A549 (cell line): ENCODE measurements around the gene PGPEP1. TPM values are rescaled to one million over a fixed set of nuclear protein-coding genes. Genes with fewer than 3 reads are reported as not detected.

Experiments used
- BHLHE40 ChIP-seq: IDR thresholded peaks from 2 replicates; pipeline ENCODE4 v1.6.1; 2012; ENCODE audit warnings: low read depth, low read length, inconsistent platforms
- CBX8 ChIP-seq: fragments of 200-600 bp; sonication (generic); IDR thresholded peaks from 2 replicates; pipeline ENCODE4 v1.6.1; 2016
- CEBPB ChIP-seq, 2 experiments: fragments of >200 bp in 1 of 2; sonication (Bioruptor Twin) in 1 of 2; formaldehyde crosslinking in 1 of 2; IDR thresholded peaks; 2 replicates each; pipeline ENCODE4 v1.6.1; 2012 to 2016
- CHD4 ChIP-seq: fragments of 200-600 bp; sonication (generic); IDR thresholded peaks from 2 replicates; pipeline ENCODE4 v1.6.1; 2016; ENCODE audit warnings: antibody characterized with exemption, mild to moderate bottlenecking, borderline replicate concordance
- EHF ChIP-seq: fragments of 250-450 bp; sonication (Bioruptor Pico); IDR thresholded peaks from 2 replicates; pipeline ENCODE4 v1.5.0; 2020; ENCODE audit warnings: mild to moderate bottlenecking
- EHMT2 ChIP-seq: fragments of 200-600 bp; sonication (generic); IDR thresholded peaks from 2 replicates; pipeline ENCODE4 v1.6.1; 2016; ENCODE audit warnings: antibody characterized with exemption, low read depth, mild to moderate bottlenecking, moderate library complexity
- ESRRA ChIP-seq: fragments of 150-350 bp; IDR thresholded peaks from 2 replicates; pipeline ENCODE4 v1.6.1; 2014; ENCODE audit warnings: mild to moderate bottlenecking, low read length, borderline replicate concordance
- FOSL2 ChIP-seq, 2 experiments: fragments of 450-650 bp in 1 of 2; fragments of >200 bp in 1 of 2; sonication (Bioruptor Twin) in 1 of 2; formaldehyde crosslinking; IDR thresholded peaks; 2 replicates each; pipeline versions ENCODE4 v1.5.0 to v1.6.1; 2016 to 2020; ENCODE audit warnings: mild to moderate bottlenecking in 1 of 2, moderate library complexity in 1 of 2
- HEYL ChIP-seq: fragments of 250-450 bp; sonication (Bioruptor Pico); IDR thresholded peaks from 2 replicates; pipeline ENCODE4 v1.8.0; 2021; ENCODE audit warnings: mild to moderate bottlenecking, moderate library complexity
- HOXA7 ChIP-seq: fragments of 250-450 bp; sonication (Bioruptor Pico); IDR thresholded peaks from 2 replicates; pipeline ENCODE4 v1.5.0; 2020; ENCODE audit warnings: mild to moderate bottlenecking, moderate library complexity
- HOXB5 ChIP-seq: fragments of 250-450 bp; sonication (Bioruptor Pico); IDR thresholded peaks from 2 replicates; pipeline ENCODE4 v1.5.0; 2020; ENCODE audit warnings: mild to moderate bottlenecking, moderate library complexity
- JUN ChIP-seq, 2 experiments: fragments of >200 bp; sonication (Bioruptor Twin); formaldehyde crosslinking; IDR thresholded peaks; 2 replicates in 1 of 2; 3 replicates in 1 of 2; pipeline ENCODE4 v1.6.1; 2016 to 2017
- MAFK ChIP-seq: fragments of 450-650 bp; IDR thresholded peaks from 2 replicates; pipeline ENCODE4 v1.6.1; 2014; ENCODE audit not compliant: partially characterized antibody
- MYC ChIP-seq: IDR thresholded peaks from 2 replicates; pipeline ENCODE4 v1.6.1; 2012; ENCODE audit warnings: mild to moderate bottlenecking, inconsistent platforms, low read length, improper control_type of control experiment, borderline replicate concordance
- PHF8 ChIP-seq: fragments of 200-600 bp; sonication (generic); IDR thresholded peaks from 2 replicates; pipeline ENCODE4 v1.6.1; 2016; ENCODE audit warnings: low read depth, mild to moderate bottlenecking, antibody characterized with exemption, moderate library complexity, borderline replicate concordance
- POLR2AphosphoS2 ChIP-seq: conservative IDR thresholded peaks from 2 replicates; pipeline ENCODE4 v1.6.1; 2012; ENCODE audit warnings: low read length, improper control_type of control experiment, inconsistent platforms
- RAD21 ChIP-seq, 2 experiments: fragments of >200 bp in 1 of 2; sonication (Bioruptor Twin) in 1 of 2; formaldehyde crosslinking in 1 of 2; IDR thresholded peaks in 1 of 2; conservative IDR thresholded peaks in 1 of 2; 2 replicates in 1 of 2; 3 replicates in 1 of 2; pipeline ENCODE4 v1.6.1; 2012 to 2018; ENCODE audit warnings: inconsistent platforms in 1 of 2
- RFX5 ChIP-seq: fragments of 450-650 bp; IDR thresholded peaks from 2 replicates; pipeline ENCODE4 v1.7.1; 2014; ENCODE audit warnings: antibody characterized with exemption, mild to moderate bottlenecking, moderate library complexity
- TFCP2L1 ChIP-seq: fragments of 250-450 bp; sonication (Bioruptor Pico); IDR thresholded peaks from 2 replicates; pipeline ENCODE4 v1.5.0; 2021; ENCODE audit warnings: mild to moderate bottlenecking
- ZC3H11A ChIP-seq: fragments of 450-650 bp; IDR thresholded peaks from 2 replicates; pipeline ENCODE4 v1.6.1; 2014; ENCODE audit warnings: antibody characterized with exemption, mild to moderate bottlenecking
- ZNF302 ChIP-seq: fragments of 250-450 bp; sonication (Bioruptor Pico); IDR thresholded peaks from 2 replicates; pipeline ENCODE4 v1.9.0; 2021; ENCODE audit warnings: inconsistent platforms, mild to moderate bottlenecking, moderate library complexity
- polyA plus RNA-seq, 4 experiments: library from polyadenylated mRNA; depleted of rRNA in 3 of 4; stranded (reverse); fragments of >200 nt; fragmentation: RNase III in 1 of 4; extraction: RNeasy Plus Mini Kit Qiagen cat#74134 plus additional on column Dnase treatment in 1 of 4; gene quantifications; 2 replicates in 3 of 4; 3 replicates in 1 of 4; pipeline ENCODE4 v1.2.3, GENCODE V29; 2011 to 2017
- TF ChIP-seq, protein P1 (sequence below): fragments of >200 bp; sonication (Bioruptor Twin); formaldehyde crosslinking; IDR thresholded peaks from 3 replicates; pipeline ENCODE4 v1.6.1; 2016
- TF ChIP-seq, protein P2 (sequence below): fragments of 200-600 bp; sonication (generic); IDR thresholded peaks from 2 replicates; pipeline ENCODE4 v1.6.1; 2016; ENCODE audit warnings: antibody characterized with exemption, mild to moderate bottlenecking, moderate library complexity
- TF ChIP-seq, protein P3 (sequence below): IDR thresholded peaks from 2 replicates; pipeline ENCODE4 v1.6.1; 2012
- TF ChIP-seq, protein P4 (sequence below): fragments of 250-450 bp; sonication (Bioruptor Pico); IDR thresholded peaks from 2 replicates; pipeline ENCODE4 v1.5.0; 2021; ENCODE audit warnings: mild to moderate bottlenecking, moderate library complexity, borderline replicate concordance
- TF ChIP-seq, protein P5 (sequence below): fragments of 150-350 bp; IDR thresholded peaks from 2 replicates; pipeline ENCODE4 v1.6.1; 2014; ENCODE audit warnings: low read depth, mild to moderate bottlenecking, low read length

Gene PGPEP1
- polyA plus RNA-seq, 2 of the 4 experiments (the other 2 are of a cell fraction) = 5.3 to 7.1 TPM

DNA sequence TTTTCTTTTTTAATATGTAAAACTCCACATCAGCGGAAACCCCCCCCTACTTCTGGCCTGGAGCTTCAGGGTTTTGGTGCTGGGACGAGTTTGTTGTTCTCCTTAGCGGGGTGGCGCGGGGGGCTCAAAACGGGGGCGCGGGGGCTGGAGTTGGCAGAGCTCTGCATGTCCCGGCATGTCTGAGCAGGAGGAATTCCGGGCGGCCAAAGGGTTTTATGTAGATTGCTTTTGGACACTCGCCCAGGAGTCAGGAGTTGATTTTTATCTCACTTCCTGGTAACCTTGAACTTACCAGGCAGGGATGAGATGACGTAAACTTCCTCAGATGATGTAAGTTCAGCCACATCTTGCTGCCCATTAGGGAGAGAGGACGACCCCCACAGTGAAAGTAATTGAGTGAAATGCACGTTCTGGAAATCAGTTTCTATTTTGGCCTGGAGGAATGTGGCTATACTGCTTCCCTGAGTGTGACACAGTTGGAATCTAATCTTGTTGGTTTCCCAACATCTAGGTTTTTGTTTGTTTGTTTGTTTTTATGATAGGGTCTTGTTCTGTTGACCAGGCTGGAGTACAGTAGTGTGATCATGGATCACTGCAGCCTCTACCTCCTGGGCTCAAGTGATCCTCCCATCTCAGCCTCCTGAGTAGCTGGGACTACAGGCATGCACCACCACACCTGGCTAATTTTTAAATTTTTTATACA is 24.6 kb downstream of the PGPEP1 start (continued):
- TF ChIP-seq, protein P1, sequence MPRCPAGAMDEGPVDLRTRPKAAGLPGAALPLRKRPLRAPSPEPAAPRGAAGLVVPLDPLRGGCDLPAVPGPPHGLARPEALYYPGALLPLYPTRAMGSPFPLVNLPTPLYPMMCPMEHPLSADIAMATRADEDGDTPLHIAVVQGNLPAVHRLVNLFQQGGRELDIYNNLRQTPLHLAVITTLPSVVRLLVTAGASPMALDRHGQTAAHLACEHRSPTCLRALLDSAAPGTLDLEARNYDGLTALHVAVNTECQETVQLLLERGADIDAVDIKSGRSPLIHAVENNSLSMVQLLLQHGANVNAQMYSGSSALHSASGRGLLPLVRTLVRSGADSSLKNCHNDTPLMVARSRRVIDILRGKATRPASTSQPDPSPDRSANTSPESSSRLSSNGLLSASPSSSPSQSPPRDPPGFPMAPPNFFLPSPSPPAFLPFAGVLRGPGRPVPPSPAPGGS = peak; percentile 77; the same call in 1 of the 3 replicates
- peak; percentile 55; the same call in 1 of the 2 replicates for TF ChIP-seq ESRRA
- no peak for TF ChIP-seq PHF8
- peak; percentile 84 to 87 for TF ChIP-seq CEBPB (IDR thresholded peaks at IDR 0.05)
- TF ChIP-seq RAD21 (conservative IDR thresholded peaks at IDR 0.05 in 1 of 2, IDR thresholded peaks at IDR 0.05 in 1 of 2) = no peak; a peak in 2 of 5 replicates
- no peak for TF ChIP-seq HOXB5 (CRISPR knock-in tag)
- no peak for TF ChIP-seq TFCP2L1 (CRISPR knock-in tag)
- TF ChIP-seq, protein P2, sequence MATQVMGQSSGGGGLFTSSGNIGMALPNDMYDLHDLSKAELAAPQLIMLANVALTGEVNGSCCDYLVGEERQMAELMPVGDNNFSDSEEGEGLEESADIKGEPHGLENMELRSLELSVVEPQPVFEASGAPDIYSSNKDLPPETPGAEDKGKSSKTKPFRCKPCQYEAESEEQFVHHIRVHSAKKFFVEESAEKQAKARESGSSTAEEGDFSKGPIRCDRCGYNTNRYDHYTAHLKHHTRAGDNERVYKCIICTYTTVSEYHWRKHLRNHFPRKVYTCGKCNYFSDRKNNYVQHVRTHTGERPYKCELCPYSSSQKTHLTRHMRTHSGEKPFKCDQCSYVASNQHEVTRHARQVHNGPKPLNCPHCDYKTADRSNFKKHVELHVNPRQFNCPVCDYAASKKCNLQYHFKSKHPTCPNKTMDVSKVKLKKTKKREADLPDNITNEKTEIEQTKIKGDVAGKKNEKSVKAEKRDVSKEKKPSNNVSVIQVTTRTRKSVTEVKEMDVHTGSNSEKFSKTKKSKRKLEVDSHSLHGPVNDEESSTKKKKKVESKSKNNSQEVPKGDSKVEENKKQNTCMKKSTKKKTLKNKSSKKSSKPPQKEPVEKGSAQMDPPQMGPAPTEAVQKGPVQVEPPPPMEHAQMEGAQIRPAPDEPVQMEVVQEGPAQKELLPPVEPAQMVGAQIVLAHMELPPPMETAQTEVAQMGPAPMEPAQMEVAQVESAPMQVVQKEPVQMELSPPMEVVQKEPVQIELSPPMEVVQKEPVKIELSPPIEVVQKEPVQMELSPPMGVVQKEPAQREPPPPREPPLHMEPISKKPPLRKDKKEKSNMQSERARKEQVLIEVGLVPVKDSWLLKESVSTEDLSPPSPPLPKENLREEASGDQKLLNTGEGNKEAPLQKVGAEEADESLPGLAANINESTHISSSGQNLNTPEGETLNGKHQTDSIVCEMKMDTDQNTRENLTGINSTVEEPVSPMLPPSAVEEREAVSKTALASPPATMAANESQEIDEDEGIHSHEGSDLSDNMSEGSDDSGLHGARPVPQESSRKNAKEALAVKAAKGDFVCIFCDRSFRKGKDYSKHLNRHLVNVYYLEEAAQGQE = no peak
- TF ChIP-seq HOXA7 = no peak
- TF ChIP-seq POLR2AphosphoS2 = no peak
- TF ChIP-seq RFX5 = no peak
- TF ChIP-seq, protein P3, sequence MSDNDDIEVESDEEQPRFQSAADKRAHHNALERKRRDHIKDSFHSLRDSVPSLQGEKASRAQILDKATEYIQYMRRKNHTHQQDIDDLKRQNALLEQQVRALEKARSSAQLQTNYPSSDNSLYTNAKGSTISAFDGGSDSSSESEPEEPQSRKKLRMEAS = peak; percentile 70
- no peak for TF ChIP-seq CHD4
- peak; percentile 32; the same call in 1 of the 2 replicates for TF ChIP-seq HEYL (CRISPR knock-in tag)
- TF ChIP-seq EHF = no peak; the same call in 1 of the 2 replicates
- TF ChIP-seq, protein P4, sequence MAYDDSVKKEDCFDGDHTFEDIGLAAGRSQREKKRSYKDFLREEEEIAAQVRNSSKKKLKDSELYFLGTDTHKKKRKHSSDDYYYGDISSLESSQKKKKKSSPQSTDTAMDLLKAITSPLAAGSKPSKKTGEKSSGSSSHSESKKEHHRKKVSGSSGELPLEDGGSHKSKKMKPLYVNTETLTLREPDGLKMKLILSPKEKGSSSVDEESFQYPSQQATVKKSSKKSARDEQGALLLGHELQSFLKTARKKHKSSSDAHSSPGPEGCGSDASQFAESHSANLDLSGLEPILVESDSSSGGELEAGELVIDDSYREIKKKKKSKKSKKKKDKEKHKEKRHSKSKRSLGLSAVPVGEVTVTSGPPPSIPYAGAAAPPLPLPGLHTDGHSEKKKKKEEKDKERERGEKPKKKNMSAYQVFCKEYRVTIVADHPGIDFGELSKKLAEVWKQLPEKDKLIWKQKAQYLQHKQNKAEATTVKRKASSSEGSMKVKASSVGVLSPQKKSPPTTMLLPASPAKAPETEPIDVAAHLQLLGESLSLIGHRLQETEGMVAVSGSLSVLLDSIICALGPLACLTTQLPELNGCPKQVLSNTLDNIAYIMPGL (CRISPR knock-in tag) = no peak
- no peak for TF ChIP-seq MAFK
- TF ChIP-seq ZC3H11A = no peak
- no peak for TF ChIP-seq FOSL2 (IDR thresholded peaks at IDR 0.05)
- peak; percentile 77 for TF ChIP-seq FOSL2 (CRISPR knock-in tag; IDR thresholded peaks at IDR 0.05)
- TF ChIP-seq MYC = no peak
- TF ChIP-seq BHLHE40 = peak; percentile 57
- TF ChIP-seq EHMT2 = no peak
- TF ChIP-seq, protein P5, sequence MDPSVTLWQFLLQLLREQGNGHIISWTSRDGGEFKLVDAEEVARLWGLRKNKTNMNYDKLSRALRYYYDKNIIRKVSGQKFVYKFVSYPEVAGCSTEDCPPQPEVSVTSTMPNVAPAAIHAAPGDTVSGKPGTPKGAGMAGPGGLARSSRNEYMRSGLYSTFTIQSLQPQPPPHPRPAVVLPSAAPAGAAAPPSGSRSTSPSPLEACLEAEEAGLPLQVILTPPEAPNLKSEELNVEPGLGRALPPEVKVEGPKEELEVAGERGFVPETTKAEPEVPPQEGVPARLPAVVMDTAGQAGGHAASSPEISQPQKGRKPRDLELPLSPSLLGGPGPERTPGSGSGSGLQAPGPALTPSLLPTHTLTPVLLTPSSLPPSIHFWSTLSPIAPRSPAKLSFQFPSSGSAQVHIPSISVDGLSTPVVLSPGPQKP = no peak
- no peak for TF ChIP-seq CBX8
- peak; percentile 96 to 97 for TF ChIP-seq JUN (IDR thresholded peaks at IDR 0.05)
- TF ChIP-seq ZNF302 = no peak
- TF ChIP-seq, all 56 proteins: peak for 18
